DND-41 (cell line): ENCODE results near the gene PLA2R1.

ENCODE experiments used
- CTCF ChIP-seq: IDR thresholded peaks from 2 replicates; pipeline ENCODE4 v1.5.1; 2012; ENCODE audit warnings: borderline replicate concordance, low read length, moderate library complexity, mild to moderate bottlenecking; ENCODE audit not compliant: poor library complexity, severe bottlenecking; ENCODE audit errors: extremely low read depth
- EZH2 ChIP-seq: IDR thresholded peaks from 3 replicates; pipeline ENCODE4 v1.6.1; 2012; ENCODE audit warnings: borderline replicate concordance, low read depth, mild to moderate bottlenecking, moderate library complexity, low read length, inconsistent platforms; ENCODE audit not compliant: severe bottlenecking

- TF ChIP-seq CTCF (no peak), EZH2 (no peak)
These were observed 128.7 kb downstream of the PLA2R1 start for GRCh38 chr2:159933727-159934049.
